Measurements from ENCODE around the gene C1QL2. TPM values are rescaled to one million over a fixed set of nuclear protein-coding genes. Genes with fewer than 3 reads are reported as not detected.

Gene C1QL2
- total and polyA plus RNA-seq, 7 donors, result 0.03 TPM; not detected in 6

DNA sequence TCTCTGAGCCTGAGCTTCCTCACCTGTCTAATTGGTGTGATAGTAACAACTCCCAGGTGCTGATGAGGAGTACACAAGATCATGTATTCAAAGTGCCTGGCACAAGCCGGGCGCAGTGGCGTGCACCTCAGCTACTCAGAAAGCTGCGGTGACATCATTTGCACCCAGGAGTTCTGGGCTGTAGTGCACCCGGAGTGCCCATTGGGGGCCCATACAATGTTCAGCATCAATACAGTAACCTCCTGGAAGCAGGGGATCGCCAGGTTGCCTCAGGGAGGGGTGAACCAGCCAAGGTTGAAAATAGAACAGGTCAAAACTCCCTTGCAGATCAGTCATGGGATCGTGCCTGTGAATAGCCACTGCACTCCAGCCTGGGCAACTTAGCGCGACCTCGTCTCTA lies 11.2 kb upstream of the C1QL2 start:
- ATAC-seq (no peak), DNase-seq (no peak)
- intact Hi-C loops (cut with DNase I), result no loop called here
- H3K27me3 ChIP-seq (ENCODE audit: insufficient read depth in 3 of 3, low read length in 2 of 3), result no peaks in the 10 kb centered on the region
- no peak overlapping the region for H3K4me3 ChIP-seq
- TF ChIP-seq, protein P1, sequence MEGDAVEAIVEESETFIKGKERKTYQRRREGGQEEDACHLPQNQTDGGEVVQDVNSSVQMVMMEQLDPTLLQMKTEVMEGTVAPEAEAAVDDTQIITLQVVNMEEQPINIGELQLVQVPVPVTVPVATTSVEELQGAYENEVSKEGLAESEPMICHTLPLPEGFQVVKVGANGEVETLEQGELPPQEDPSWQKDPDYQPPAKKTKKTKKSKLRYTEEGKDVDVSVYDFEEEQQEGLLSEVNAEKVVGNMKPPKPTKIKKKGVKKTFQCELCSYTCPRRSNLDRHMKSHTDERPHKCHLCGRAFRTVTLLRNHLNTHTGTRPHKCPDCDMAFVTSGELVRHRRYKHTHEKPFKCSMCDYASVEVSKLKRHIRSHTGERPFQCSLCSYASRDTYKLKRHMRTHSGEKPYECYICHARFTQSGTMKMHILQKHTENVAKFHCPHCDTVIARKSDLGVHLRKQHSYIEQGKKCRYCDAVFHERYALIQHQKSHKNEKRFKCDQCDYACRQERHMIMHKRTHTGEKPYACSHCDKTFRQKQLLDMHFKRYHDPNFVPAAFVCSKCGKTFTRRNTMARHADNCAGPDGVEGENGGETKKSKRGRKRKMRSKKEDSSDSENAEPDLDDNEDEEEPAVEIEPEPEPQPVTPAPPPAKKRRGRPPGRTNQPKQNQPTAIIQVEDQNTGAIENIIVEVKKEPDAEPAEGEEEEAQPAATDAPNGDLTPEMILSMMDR (IDR thresholded peaks at IDR 0.05), result no peak
- no peaks in the 10 kb centered on the region for H3K4me1 ChIP-seq
- H3K9me3 ChIP-seq, result no peaks in the 10 kb centered on the region
- H3K36me3 ChIP-seq (ENCODE audit: insufficient read depth in 1 of 2, low read depth in 1 of 2), result no peaks in the 10 kb centered on the region
- 78 to 80% (median 80%) methylated on average over 10 of the region's 10 CpGs for WGBS, 3 donors
- H3K27ac ChIP-seq, result no peak overlapping the region

DNA sequence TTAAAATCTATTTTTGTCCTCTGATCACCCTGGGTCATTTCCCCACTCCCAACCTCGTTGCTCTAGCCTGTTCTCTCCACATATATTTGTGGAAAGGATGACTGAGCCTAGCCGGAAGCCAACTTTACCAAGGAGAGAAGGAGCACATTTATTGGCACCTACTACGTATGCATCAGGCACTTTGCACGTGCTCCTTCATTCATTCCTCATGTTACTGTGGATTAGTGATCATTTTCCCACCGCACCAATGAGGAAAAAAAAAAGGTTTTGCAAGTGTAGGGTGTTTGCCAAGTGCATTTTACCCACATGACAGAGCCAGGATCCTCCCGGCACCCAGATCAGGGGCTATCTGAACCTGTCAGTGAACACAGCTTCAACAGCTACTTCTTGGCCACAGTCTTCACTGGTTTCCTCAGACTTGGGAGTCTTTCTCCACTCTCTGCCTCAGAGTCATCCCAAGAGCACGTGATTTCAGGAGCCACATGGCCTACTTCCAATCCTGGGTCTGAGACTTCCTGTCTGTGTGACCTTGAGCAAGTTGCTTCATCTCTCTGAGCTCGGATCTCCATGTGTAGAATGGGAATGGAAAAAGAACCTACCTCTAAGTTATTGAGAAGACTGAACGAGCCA lies 1.9 kb upstream of the C1QL2 start:
- DNase-seq (no peak), ATAC-seq (no peak)
- TF ChIP-seq, protein P1 (IDR thresholded peaks at IDR 0.05), result no peak
- 53 to 61% (median 60%) methylated on average over 9 of the region's 9 CpGs for WGBS, 3 donors
- Histone ChIP-seq H3K4me3 (no peak overlapping the region), H3K4me1 (peaks cover 5% of the 10 kb centered on the region), H3K9me3 (no peaks in the 10 kb centered on the region), H3K27me3 (ENCODE audit: insufficient read depth in 3 of 3, low read length in 2 of 3) (peaks cover 0 to 70% (median 19%) of the 10 kb centered on the region in 3 donors), H3K27ac (no peak overlapping the region), H3K36me3 (ENCODE audit: insufficient read depth in 1 of 2, low read depth in 1 of 2) (no peaks in the 10 kb centered on the region)
- intact Hi-C loops (cut with DNase I), result no loop called here

DNA sequence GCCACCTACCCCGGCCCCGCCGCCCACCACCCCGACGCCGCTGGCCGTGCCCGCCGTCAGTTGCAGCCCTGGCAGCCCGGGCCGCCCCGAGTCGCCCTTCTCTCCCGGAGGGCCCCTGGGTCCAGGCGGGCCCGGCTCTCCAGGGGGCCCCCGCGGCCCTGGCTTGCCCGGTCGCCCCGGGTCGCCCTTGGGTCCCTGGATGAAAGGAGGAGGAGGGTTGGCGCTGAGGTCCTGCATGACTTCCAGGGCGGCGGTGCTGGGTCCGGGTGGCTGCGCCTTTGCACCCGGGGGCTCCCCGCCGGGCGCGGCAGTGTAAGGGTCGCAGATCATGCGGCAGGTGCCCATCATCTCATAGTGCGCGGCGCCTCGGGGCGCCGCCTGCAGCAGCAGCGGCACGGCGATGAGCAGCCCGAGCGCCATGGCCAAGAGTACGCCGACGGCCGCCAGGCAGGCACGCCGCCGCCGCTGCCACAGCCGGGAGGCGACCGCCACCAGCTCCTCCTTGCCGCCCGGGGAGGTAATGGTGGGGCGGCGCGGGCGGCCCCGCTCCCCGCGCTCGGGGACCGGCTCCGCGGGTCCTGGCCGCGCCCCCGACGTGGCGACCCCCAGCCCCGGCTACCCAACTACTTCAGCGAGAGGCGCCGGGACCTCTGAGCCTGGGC lies 570 bp downstream of the C1QL2 start:
- Histone ChIP-seq H3K9me3 (no peaks in the 10 kb centered on the region), H3K27me3 (ENCODE audit: insufficient read depth in 3 of 3, low read length in 2 of 3) (peaks cover 0 to 90% (median 37%) of the 10 kb centered on the region in 3 donors), H3K4me3 (no peak overlapping the region), H3K36me3 (ENCODE audit: insufficient read depth in 1 of 2, low read depth in 1 of 2) (no peaks in the 10 kb centered on the region), H3K4me1 (peaks cover 5% of the 10 kb centered on the region), H3K27ac (no peak overlapping the region)
- no peak for DNase-seq
- intact Hi-C loops (cut with DNase I), result no loop called here
- ATAC-seq, result no peak
- TF ChIP-seq, protein P1 (IDR thresholded peaks at IDR 0.05), result no peak
- 2 to 4% (median 2%) methylated on average over 44 to 77 of the region's 78 CpGs for WGBS, 3 donors

DNA sequence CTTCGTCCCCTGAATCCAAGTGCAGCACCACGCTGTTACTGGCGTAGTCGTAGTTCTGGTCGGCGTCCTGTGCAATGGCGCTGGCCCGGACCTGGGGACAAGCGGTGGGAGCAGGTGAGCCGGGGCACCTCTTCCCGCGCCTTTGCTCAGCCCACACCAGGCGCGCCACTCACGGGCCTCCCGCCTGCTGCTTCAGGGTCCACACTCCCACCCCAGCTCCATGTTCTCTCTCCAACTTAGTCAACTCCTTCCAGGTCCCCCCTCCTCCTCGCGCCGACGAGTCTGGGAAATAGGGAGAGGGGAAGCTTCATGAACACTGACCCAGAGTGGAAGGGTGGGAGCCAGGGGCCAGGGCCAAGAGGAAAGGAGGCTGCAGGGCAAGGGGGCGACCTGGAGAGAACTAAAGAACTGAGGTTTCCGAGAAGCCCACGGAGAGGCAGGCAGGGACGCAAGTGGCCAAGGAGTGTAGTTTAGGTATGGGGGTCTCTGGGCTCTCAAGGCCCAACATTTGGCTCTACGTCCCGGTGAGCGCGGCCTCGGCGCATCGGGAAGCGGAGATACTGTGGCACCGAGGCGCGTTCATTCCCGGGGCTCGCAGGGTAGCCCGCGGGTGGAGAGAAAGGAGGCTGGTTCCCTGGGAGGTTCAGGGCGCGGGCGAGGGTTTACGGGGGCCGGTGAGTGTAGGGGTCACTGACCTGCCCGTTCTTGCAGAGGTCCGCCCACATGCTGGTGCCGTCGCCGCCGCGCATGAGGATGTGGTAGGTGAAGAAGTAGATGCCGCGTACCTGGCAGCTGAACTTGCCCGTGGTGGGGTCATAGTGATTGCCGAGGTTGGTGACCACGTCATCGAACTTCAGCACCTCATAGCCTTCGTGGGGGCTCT lies 1.4 kb downstream of the C1QL2 start:
- WGBS, 3 donors, result 2 to 3% (median 3%) methylated on average over 53 to 58 of the region's 58 CpGs
- peaks cover 0 to 91% (median 37%) of the 10 kb centered on the region in 3 donors for H3K27me3 ChIP-seq (ENCODE audit: insufficient read depth in 3 of 3, low read length in 2 of 3)

More for the DNA sequence above, 1.4 kb downstream of the C1QL2 start:
- H3K9me3 ChIP-seq, result no peaks in the 10 kb centered on the region
- TF ChIP-seq, protein P1 (IDR thresholded peaks at IDR 0.05), result no peak
- H3K36me3 ChIP-seq (ENCODE audit: insufficient read depth in 1 of 2, low read depth in 1 of 2), result no peaks in the 10 kb centered on the region
- no peak for ATAC-seq
- H3K4me1 ChIP-seq, result peaks cover 5% of the 10 kb centered on the region
- H3K27ac ChIP-seq, result no peak overlapping the region
- DNase-seq, result no peak
- H3K4me3 ChIP-seq, result peak overlapping the region; percentile 2
- intact Hi-C loops (cut with DNase I), result no loop called here

Measured in psoas muscle (tissue), 8 donors.